Activated B cell treated with CpG ODN at 0.5 μM for 24 hours (primary cell): Measurements from ENCODE around the gene LRRC61. TPM values are rescaled to one million over a fixed set of nuclear protein-coding genes. Genes with fewer than 3 reads are reported as not detected.
"Not testable (repeated sequence)": the region's sequence is repeated elsewhere in the genome, so short reads cannot be mapped to it uniquely, and the experiment has no call there.

ENCODE experiments used
- ATAC-seq: fragments of 200-7000 bp; cut with Tn5 transposase; one replicate; pipeline ENCODE4 v1.10.0; 2021; ENCODE audit warnings: low read depth, mild to moderate bottlenecking, moderate library complexity
- CTCF ChIA-PET: fragments of 350-600 bp; sonication (Branson Sonifier 250); formaldehyde crosslinking; loops from one replicate; lab custom pipeline; 2021; ENCODE audit warnings: antibody characterized with exemption; lab: Charles Lee
- POLR2A ChIA-PET: fragments of 350-600 bp; sonication (Branson Sonifier 250); formaldehyde crosslinking; loops from one replicate; lab custom pipeline; 2021; ENCODE audit warnings: antibody characterized with exemption; lab: Charles Lee
- DNase-seq: peaks from one replicate; pipeline ENCODE4 v3.0.0; 2022
- H3K27ac Mint-ChIP-seq: one replicate; pipeline ENCODE4 v1.8.0; 2020; ENCODE audit warnings: mixed read lengths
- H3K27me3 Mint-ChIP-seq: one replicate; pipeline ENCODE4 v1.8.0; 2021; ENCODE audit warnings: mixed read lengths
- H3K36me3 Mint-ChIP-seq: one replicate; pipeline ENCODE4 v1.8.0; 2021; ENCODE audit warnings: low read depth, mixed read lengths
- H3K4me1 Mint-ChIP-seq: one replicate; pipeline ENCODE4 v1.8.0; 2021; ENCODE audit warnings: mixed read lengths
- H3K4me3 Mint-ChIP-seq: one replicate; pipeline ENCODE4 v1.8.0; 2020; ENCODE audit warnings: mild to moderate bottlenecking, mixed read lengths
- H3K9me3 Mint-ChIP-seq: one replicate; pipeline ENCODE4 v1.8.0; 2020; ENCODE audit warnings: mixed read lengths
- CTCF ChIP-seq: fragments of 200-600 bp; IDR thresholded peaks from one replicate; pipeline ENCODE4 v1.8.0; 2022; ENCODE audit warnings: antibody characterized with exemption, mild to moderate bottlenecking
- intact Hi-C: fragments of 100-400 bp; cut with micrococcal nuclease; formaldehyde crosslinking; loops from one replicate; pipeline ENCODE4 v1.15.1; 2024
- total RNA-seq: library from RNA; stranded (reverse); gene quantifications from 2 replicates; pipeline ENCODE4 v1.2.3, GENCODE V29; 2022

LRRC61 gene
- total RNA-seq, 1 donor from 2014 or later = 11.0 TPM

DNA sequence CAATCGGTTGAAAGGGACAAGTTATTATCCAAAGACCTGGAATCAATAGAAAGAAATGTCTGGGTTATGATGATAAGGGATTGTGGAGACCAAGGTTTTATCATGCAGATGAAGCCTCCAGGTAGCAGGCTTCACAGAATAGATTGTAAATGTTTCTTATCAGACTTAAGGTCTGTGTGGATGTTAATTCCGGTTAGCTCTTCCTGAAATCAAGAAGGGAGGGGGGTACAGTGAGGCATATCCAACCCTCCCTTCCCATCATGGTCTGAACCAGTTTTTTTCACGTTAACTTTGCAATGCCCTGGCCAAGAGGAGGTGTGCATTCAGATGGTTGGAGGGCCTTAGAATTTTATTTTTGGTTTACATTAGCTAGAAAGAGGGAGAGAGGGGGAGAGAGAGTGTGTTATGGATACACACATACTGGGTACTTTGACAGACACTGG lies 9.8 kb upstream of the LRRC61 start:
- Mint-ChIP-seq H3K27ac (no peak overlapping the region), H3K27me3 (no peaks in the 10 kb centered on the region), H3K4me3 (no peak overlapping the region), H3K36me3 (peaks cover 5% of the 10 kb centered on the region), H3K4me1 (peaks cover 6% of the 10 kb centered on the region), H3K9me3 (no peaks in the 10 kb centered on the region)
- intact Hi-C loops = no loop called here
- no peak for TF ChIP-seq CTCF
- DNase-seq (no peak), ATAC-seq (no peak)
- ChIA-PET CTCF (no interaction called here), POLR2A (no interaction called here)

- no peak for ATAC-seq
- no peak for DNase-seq
- intact Hi-C loops = no loop called here
- Mint-ChIP-seq H3K4me3 (no peak overlapping the region), H3K27ac (no peak overlapping the region), H3K27me3 (no peaks in the 10 kb centered on the region), H3K9me3 (no peaks in the 10 kb centered on the region), H3K36me3 (peaks cover 5% of the 10 kb centered on the region), H3K4me1 (peaks cover 10% of the 10 kb centered on the region)
- POLR2A ChIA-PET = no interaction called here
- no peak for TF ChIP-seq CTCF
- CTCF ChIA-PET = no interaction called here
Measured at GRCh38 chr7:150313870-150314269, 9.3 kb upstream of the LRRC61 start.

- intact Hi-C loops = no loop called here
Measured at GRCh38 chr7:150314639-150315239, 8.4 kb upstream of the LRRC61 start.

GRCh38 chr7:150316987-150317386 lies 6.2 kb upstream of the LRRC61 start:
- intact Hi-C loops, ATAC-seq, H3K4me3 Mint-ChIP-seq, POLR2A ChIA-PET, H3K27ac Mint-ChIP-seq, CTCF ChIA-PET, H3K27me3 Mint-ChIP-seq, DNase-seq, H3K36me3 Mint-ChIP-seq, H3K9me3 Mint-ChIP-seq: not testable (repeated sequence)
- H3K4me1 Mint-ChIP-seq = peaks cover 32% of the 10 kb centered on the region

More at GRCh38 chr7:150314639-150315239, 8.4 kb upstream of the LRRC61 start:
- no peak for ATAC-seq
- TF ChIP-seq CTCF = no peak
- Mint-ChIP-seq H3K27me3 (no peaks in the 10 kb centered on the region), H3K4me1 (peaks cover 17% of the 10 kb centered on the region), H3K36me3 (peaks cover 5% of the 10 kb centered on the region), H3K4me3 (no peak overlapping the region), H3K27ac (no peak overlapping the region), H3K9me3 (no peaks in the 10 kb centered on the region)
- DNase-seq = no peak
- CTCF ChIA-PET = no interaction called here
- POLR2A ChIA-PET = no interaction called here

DNA sequence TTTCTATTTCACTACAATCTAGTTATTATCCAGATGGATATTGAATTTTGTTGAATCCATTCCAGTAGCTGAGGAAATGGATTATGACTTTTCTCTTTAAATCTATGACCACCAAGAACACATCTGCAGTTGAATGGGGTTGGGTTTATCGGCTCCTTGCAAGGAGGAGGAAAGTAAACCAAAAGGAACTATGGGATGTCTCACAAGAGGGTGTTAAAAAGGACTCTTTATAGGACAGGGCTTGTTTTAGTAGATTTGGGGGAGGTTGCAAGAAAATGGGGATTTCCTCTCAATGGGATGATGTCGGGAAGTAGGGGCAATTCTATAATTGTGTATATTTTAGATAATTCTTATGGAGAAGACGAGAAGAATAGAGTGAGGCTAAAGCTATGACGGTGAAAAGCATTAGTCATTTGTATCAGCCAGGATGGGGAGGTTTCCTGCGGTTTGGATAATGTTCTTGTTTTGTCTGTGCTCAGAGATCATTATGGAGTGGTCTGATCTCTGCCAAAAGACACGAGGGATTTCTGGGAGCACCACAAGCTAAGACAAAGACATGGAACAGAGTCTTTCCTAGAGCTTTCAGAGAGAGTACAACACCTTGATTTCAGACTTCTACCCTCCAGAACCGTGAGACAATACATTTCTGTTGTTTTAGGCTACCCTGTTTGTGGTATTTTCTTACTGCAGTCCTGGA lies 5.3 kb upstream of the LRRC61 start:
- Mint-ChIP-seq H3K36me3 (peaks cover 8% of the 10 kb centered on the region), H3K4me1 (peaks cover 41% of the 10 kb centered on the region), H3K9me3 (no peaks in the 10 kb centered on the region), H3K27ac (no peak overlapping the region), H3K27me3 (no peaks in the 10 kb centered on the region), H3K4me3 (no peak overlapping the region)
- POLR2A ChIA-PET = no interaction called here
- no peak for DNase-seq
- intact Hi-C loops = no loop called here
- TF ChIP-seq CTCF = no peak
- CTCF ChIA-PET = no interaction called here
- no peak for ATAC-seq
